Ovary (tissue), 9 donors: ENCODE data around the gene KCNMA1. TPM values are rescaled to one million over a fixed set of nuclear protein-coding genes. Genes with fewer than 3 reads are reported as not detected.

ENCODE experiments used
- DNase-seq, 5 donors: peaks; one replicate each; pipeline ENCODE4 v3.0.0-alpha.2; 2019 to 2020
- H3K27ac ChIP-seq, 2 donors: fragments of 200-600 bp; one replicate each; pipeline versions ENCODE4 v1.5.1 to v1.8.0; 2019 to 2022
- H3K27me3 ChIP-seq: fragments of 200-600 bp; one replicate; pipeline ENCODE4 v1.8.0; 2022
- H3K36me3 ChIP-seq: fragments of 200-600 bp; sonication (generic); one replicate; pipeline ENCODE4 v1.5.1; 2019
- H3K4me1 ChIP-seq: one replicate; pipeline ENCODE4 v1.8.1; 2013; ENCODE audit warnings: mild to moderate bottlenecking, moderate library complexity; ENCODE audit not compliant: insufficient read depth
- H3K4me3 ChIP-seq: fragments of 200-600 bp; sonication (generic); one replicate; pipeline ENCODE4 v1.5.1; 2017
- H3K9me3 ChIP-seq, 2 donors: fragments of 200-600 bp in 1 of 2; sonication (generic) in 1 of 2; one replicate each; pipeline versions ENCODE4 v1.5.1 to v1.8.1; 2013 to 2019; ENCODE audit warnings: mild to moderate bottlenecking in 1 of 2, moderate library complexity in 1 of 2
- CTCF ChIP-seq, 3 donors: fragments of 450-650 bp in 2 of 3; fragments of 200-600 bp in 1 of 3; IDR thresholded peaks; one replicate each; pipeline versions ENCODE4 v1.5.1 to v1.8.0; 2016 to 2022; ENCODE audit warnings: antibody characterized with exemption in 3 of 3, mild to moderate bottlenecking in 1 of 3
- EP300 ChIP-seq: sonication (generic); formaldehyde crosslinking; IDR thresholded peaks from one replicate; pipeline ENCODE4 v1.6.1; 2017; ENCODE audit warnings: antibody characterized with exemption
- POLR2A ChIP-seq: fragments of 450-650 bp; IDR thresholded peaks from one replicate; pipeline ENCODE4 v1.6.1; 2017; ENCODE audit warnings: antibody characterized with exemption, mild to moderate bottlenecking, moderate library complexity
- WGBS, 3 donors: extraction: QIAGEN DNeasy Blood & Tissue Kit in 1 of 3; methylation state at CpG; one replicate each; pipeline versions ENCODE4 v1.1.5 to v1.1.7; 2013 to 2017; 5-methylcytosine and 5-hydroxymethylcytosine counted together
- intact Hi-C, 4 donors: fragments of 100-400 bp; cut with DNase I; formaldehyde crosslinking; loops; one replicate each; pipeline versions ENCODE4 v1.11.0 to v1.15.1; 2022 to 2023
- polyA plus RNA-seq, 2 donors: library from polyadenylated mRNA; stranded (reverse); fragments of 200-250 nt in 1 of 2; fragments of 350-450 nt in 1 of 2; fragmentation: Illumina TruSeq in 1 of 2; extraction: RNeasy Lipid Tissue Mini Kit (QIAGEN cat#74804) in 1 of 2; gene quantifications; one replicate each; pipeline ENCODE4 v1.2.3, GENCODE V29; 2013 to 2014
- total RNA-seq, 7 donors: library from RNA; depleted of rRNA in 2 of 7; stranded (reverse); fragments of >200 nt in 2 of 7; fragmentation: NEBNext Ultra II Directional in 3 of 7; extraction: Animal tissue kit (Norgen Biotek cat#: 25700) in 3 of 7; gene quantifications; one replicate each; pipeline versions ENCODE4 v1.1.0 to v1.2.4, GENCODE V29; 2016 to 2023
- donor health status: DM: no; HTN: no; CAD: no; lungs with moderate emphysema.
- donor health status: DM: no; HTN: no; CAD: no.
- donor health status: Bipolar disorder and iron deficiency.
- donor health status: DM: yes; HTN: yes; CAD: no.
- donor health status: DM: no; HTN: no; CAD: no.
- donor health status: DM: yes; HTN: yes; CAD: no.

Gene KCNMA1
- total and polyA plus RNA-seq, 9 donors, result 7.0 to 83.8 (median 25.1) TPM

GRCh38 chr10:77274046-77274795 is 363.4 kb downstream of the KCNMA1 start:
- Histone ChIP-seq H3K27ac (no peak overlapping the region), H3K27me3 (no peaks in the 10 kb centered on the region), H3K4me1 (no peaks in the 10 kb centered on the region), H3K9me3 (no peaks in the 10 kb centered on the region), H3K4me3 (no peak overlapping the region), H3K36me3 (no peaks in the 10 kb centered on the region)
- DNase-seq, result no peak
- no peak for TF ChIP-seq POLR2A
- intact Hi-C loops, result no loop called here
- 39 to 68% (median 57%) methylated on average over 5 of the region's 5 CpGs for WGBS, 3 donors

GRCh38 chr10:77269163-77269562 is 368.4 kb downstream of the KCNMA1 start:
- TF ChIP-seq CTCF (IDR thresholded peaks at IDR 0.05) (no peak), POLR2A (no peak), EP300 (no peak)
- intact Hi-C loops, result no loop called here
- Histone ChIP-seq H3K36me3 (no peaks in the 10 kb centered on the region), H3K27ac (no peak overlapping the region), H3K9me3 (no peaks in the 10 kb centered on the region), H3K4me3 (no peak overlapping the region), H3K4me1 (no peaks in the 10 kb centered on the region), H3K27me3 (no peaks in the 10 kb centered on the region)
- DNase-seq, result no peak

GRCh38 chr10:77268721-77269120 is 368.9 kb downstream of the KCNMA1 start:
- 91 to 95% (median 94%) methylated on average over 4 of the region's 4 CpGs for WGBS, 3 donors
- Histone ChIP-seq H3K9me3 (no peaks in the 10 kb centered on the region), H3K27me3 (no peaks in the 10 kb centered on the region), H3K27ac (no peak overlapping the region), H3K36me3 (no peaks in the 10 kb centered on the region), H3K4me1 (no peaks in the 10 kb centered on the region), H3K4me3 (no peak overlapping the region)
- TF ChIP-seq CTCF (IDR thresholded peaks at IDR 0.05), result no peak
- no peak for DNase-seq
- intact Hi-C loops, result no loop called here

GRCh38 chr10:77267703-77268675 is 369.6 kb downstream of the KCNMA1 start:
- Histone ChIP-seq H3K4me1 (no peaks in the 10 kb centered on the region), H3K9me3 (no peaks in the 10 kb centered on the region), H3K36me3 (no peaks in the 10 kb centered on the region), H3K27me3 (no peaks in the 10 kb centered on the region), H3K27ac (no peak overlapping the region), H3K4me3 (no peak overlapping the region)
- intact Hi-C loops, result no loop called here
- DNase-seq, result no peak
- WGBS, 3 donors, result 88 to 91% (median 88%) methylated on average over 8 of the region's 8 CpGs
- TF ChIP-seq EP300 (no peak), CTCF (IDR thresholded peaks at IDR 0.05) (no peak), POLR2A (no peak)

- Histone ChIP-seq H3K36me3 (no peaks in the 10 kb centered on the region), H3K27ac (no peak overlapping the region), H3K4me3 (no peak overlapping the region), H3K27me3 (no peaks in the 10 kb centered on the region), H3K4me1 (no peaks in the 10 kb centered on the region), H3K9me3 (no peaks in the 10 kb centered on the region)
- WGBS, 3 donors, result 40 to 61% (median 47%) methylated on average over 2 of the region's 2 CpGs
- DNase-seq, result no peak
- TF ChIP-seq CTCF (IDR thresholded peaks at IDR 0.05), result no peak
- TF ChIP-seq EP300, result no peak
- no peak for TF ChIP-seq POLR2A
- intact Hi-C loops, result no loop called here
These were observed 371.4 kb downstream of the KCNMA1 start for GRCh38 chr10:77266242-77266641.
